Tibial nerve (tissue), 3 donors: Measurements from ENCODE around the gene UQCC5.

ENCODE experiments used
- CTCF ChIP-seq, 5 experiments: fragments of 200-600 bp in 3 of 5; fragments of 450-650 bp in 2 of 5; sonication (generic) in 3 of 5; IDR thresholded peaks; one replicate each; pipeline ENCODE4 v1.5.1; 2016 to 2019; ENCODE audit warnings: antibody characterized with exemption in 5 of 5, mild to moderate bottlenecking in 3 of 5, moderate library complexity in 2 of 5
- POLR2A ChIP-seq, 2 donors: fragments of 450-650 bp; IDR thresholded peaks; one replicate each; pipeline ENCODE4 v1.6.1; 2017; ENCODE audit warnings: antibody characterized with exemption in 2 of 2, mild to moderate bottlenecking in 2 of 2, moderate library complexity in 2 of 2

- TF ChIP-seq CTCF (IDR thresholded peaks at IDR 0.05) (no peak), POLR2A (IDR thresholded peaks at IDR 0.05) (no peak)
Measured at GRCh38 chr3:52518723-52519444, 17.5 kb upstream of the UQCC5 start.
